Activated T-cell treated with anti-CD3 and anti-CD28 coated beads, Interleukin-2, amount 50 U/mL, for 48 hours (primary cell): ENCODE measurements around the gene PWWP2B.

Source experiments
- DNase-seq, 2 experiments: peaks; one replicate each; pipeline ENCODE4 v3.0.0-alpha.2; 2020

PWWP2B gene

DNA sequence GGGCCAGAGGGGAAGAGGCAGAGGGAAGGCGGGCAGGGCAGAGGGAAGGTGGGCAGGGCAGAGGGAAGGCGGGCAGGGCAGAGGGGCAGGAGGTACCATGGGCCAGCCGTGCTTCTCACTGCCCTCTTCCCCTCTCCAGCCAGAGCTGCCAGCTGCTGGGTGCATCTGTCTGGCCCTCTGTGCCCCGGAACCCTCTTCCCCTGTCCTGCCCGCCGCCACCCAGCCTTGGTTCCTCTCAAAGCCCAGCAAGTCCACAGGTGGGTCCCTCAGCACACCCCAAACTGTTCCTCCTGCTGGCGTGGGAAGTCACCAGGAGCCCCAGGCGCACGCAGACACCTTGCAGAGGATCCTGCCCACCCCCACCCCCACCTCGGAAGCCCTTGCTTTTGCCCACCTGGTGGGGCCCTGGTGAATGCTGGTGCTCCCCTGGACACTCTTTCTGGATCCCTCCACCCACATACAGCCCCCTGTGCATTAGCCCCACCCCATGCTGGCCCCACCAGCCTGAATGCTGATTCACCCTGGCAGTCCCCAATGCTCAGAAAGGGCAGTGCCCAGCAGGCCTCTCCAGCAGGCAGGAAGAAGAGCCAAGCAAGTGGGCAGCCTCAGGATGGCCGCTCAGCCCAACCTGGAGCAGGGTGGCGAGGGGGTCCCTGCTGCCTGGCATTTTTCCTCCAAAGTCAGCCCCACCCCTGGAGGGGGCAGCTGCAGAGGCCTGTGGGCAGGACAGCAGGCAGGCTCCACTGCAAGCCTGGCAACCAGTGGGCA, 1.9 kb upstream of the PWWP2B start:
- no peak for DNase-seq

DNA sequence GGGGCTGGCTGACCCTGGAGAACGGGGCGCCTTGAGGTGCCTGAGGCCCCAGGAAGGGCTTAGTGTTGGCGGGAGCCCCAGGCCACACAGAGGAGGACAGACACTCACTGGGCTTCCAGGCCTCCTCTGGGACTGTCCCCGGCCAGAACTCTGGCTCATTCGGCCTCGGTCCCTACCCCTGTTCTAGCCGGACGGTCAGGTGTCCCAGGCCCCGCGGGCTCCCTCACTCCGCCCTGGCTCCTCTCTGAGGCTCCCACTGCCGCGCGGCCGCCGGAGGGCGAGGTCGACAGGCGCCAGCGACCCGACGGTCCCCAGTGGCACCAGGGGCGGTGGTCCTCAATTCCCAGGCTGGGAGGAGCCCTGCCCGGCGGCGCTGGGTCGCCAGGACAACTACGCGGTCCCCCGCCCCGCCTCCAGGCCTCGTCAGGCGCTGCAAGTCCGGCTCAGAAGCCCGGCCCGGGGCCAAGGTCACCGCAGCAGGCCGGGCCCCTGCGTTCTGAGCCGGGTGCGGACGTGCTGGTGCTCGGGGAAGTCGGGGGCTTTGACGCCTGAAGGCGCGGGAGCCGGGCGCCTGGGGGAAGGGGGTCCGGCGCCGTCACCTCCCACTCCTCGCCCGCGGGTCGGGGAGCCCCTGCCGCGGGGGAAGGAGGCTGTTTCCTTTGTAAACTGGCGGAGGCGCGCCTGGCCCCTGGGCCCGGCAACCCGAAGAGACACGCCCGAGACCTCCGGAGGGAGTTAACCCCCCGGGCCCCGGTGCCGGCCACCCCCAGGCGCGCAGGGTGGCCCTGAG, 1.1 kb upstream of the PWWP2B start:
- peak in 1 of 2 experiments; percentile 51 for DNase-seq

DNA sequence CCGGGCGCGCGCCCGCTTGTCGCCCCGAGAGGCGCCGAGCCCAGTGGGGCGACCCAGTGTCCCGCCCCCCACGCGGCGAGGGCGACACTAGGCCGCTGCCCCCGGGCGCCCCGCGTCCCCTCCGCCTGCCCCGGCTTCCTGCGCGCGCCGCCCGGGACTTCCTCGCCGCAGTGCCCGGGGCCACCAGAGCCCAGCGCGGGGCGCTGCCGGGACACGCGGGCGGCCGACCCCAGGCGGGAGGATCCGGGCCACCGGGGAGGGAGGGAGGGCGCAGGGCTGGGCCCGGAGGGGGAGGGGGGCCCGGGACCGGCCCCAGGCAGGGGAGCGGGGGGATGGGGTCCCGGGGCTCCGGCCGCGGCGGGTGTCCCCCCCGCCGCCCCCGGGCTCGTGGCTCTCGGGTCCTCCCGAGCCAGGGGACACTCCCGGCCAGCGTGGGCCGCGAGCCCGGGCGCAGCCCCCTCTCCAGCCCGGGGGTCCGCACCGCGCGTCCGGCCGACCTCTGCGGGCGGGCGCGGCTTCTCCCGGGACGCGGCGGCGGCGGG, 435 bp upstream of the PWWP2B start:
- DNase-seq: peak; percentile 59 to 74

DNA sequence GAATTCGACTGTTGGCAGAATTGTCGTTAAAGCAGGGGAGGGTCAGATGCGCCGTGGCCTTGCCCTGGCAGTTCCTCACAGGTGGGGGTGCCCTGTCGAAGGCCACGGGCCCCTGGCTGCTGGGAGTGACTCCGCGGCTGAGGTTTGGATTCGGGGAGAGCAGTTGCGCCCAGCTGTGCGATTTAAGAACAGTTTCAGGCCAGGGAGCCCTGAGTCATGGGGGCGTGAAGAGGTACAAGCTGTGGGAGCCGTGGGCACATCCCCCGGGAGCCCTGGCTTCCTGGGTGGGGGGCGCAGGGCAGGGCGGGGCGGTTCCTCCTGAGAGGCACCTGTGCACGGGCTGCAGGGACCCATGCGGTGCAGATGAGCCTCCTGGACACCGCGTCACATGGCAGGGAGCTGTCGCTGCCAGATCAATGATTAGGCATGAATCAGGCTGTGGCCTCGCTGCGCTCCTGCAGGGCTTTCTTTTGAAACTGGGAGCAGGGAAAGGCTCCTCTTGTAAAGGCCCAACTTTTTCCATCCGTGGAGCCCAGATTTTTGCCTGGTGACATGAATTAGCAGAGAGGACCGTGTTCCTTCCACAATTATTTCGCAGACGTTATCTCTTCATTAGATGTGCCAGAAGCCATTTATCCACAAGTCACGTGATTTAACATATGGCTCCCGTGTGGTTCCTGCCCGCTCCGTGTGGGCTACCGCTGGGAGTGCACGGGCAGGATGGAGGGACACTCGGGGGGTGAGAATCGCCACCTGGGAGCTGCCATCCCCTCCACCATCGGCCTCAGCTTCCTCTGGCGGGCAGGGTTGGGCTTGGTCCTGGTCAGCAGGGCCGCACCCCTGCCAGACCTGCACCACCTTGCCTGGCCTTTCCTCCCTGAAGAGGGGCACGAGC, 918 bp downstream of the PWWP2B start:
- DNase-seq: peak; percentile 62 to 71

DNA sequence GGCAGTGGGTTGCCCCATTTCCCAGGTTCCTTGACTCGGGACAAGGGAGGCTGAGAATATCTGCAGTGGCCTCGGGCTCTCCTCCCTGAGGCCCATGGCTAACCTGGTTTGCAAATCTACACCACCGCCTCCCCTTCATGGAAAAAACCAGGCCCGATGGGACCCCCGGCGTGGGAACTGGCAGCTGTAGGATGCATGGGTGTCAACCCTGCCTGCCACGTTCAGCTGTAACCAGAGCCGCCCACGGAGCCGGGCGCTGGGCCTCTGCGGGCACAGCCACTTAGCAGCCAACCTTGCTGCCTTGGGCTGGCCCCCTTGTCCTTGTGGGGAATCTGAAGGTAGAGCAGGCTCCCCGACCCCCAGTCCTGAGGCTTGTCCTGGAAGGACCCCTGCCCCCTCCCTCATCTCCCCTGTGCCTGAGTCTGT, 1.6 kb downstream of the PWWP2B start:
- no peak for DNase-seq

DNA sequence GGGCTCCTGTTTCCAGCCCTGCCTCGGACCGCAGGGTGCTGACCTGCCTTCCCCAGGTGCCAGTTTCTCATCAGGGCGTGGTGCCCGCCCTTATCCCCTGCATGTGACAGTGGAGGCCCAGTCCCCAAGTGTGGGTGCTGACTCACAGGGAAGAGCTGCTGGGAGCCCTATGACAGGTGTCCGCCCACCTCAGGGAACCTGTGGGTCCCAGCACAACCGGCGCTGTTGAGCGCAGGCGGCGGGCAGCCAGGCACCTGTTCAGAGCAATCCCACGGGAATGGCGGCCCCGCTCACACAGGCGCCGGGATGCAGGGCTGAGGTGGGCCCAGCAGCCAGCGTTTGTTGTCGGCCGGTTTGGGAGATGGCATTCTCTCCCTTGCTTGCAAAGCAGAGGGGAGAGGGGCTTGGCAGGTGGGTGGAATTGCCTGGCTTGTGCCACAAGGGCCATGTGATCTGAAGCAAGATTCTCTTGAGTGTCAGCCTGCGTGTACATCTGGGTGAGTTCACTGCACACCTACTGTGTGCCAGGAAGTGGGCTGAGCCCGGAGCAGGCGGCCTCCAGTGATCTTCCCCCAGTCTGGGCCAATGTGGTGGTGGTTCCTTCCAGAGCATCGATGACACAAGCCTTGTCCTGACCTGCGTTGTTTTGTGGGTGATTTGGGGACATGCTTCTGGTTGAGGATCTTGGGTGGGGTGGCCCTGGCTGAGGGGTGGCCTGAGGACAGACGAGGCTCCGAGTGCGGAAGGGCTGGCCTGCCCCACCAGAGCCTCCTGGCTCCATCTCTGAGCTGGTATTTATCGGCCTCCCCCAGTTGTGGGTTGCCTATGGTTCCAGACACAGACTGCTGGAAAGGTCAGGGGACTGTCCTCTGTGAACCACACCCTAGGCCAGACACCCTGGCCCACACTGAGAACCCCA, 2.4 kb downstream of the PWWP2B start:
- DNase-seq: no peak

DNA sequence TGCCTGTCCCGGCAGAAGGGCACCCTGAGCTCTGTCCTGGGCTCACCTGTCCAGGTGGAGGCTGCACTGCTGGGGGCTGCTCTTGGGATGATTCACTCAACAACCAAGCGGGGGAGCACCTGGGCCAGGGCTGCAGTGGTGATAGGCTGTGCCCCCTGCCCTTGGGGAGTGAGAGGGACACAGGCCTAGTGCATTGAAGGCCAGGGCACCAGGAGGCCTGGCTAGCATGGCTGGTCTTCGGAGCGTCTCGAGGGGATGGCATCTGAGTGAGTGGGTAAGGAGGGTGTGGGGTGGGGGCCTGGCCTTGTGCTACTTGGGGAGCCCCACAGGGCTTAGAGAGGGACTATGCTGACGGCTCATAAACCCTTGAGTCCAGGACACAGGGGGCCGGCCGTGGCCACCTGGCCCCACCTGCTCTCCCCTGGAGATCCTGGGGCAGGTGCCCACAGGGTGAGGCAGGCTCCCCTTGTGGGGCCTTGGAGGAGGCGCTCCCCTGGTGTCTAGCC, 3.1 kb downstream of the PWWP2B start:
- DNase-seq: no peak

DNA sequence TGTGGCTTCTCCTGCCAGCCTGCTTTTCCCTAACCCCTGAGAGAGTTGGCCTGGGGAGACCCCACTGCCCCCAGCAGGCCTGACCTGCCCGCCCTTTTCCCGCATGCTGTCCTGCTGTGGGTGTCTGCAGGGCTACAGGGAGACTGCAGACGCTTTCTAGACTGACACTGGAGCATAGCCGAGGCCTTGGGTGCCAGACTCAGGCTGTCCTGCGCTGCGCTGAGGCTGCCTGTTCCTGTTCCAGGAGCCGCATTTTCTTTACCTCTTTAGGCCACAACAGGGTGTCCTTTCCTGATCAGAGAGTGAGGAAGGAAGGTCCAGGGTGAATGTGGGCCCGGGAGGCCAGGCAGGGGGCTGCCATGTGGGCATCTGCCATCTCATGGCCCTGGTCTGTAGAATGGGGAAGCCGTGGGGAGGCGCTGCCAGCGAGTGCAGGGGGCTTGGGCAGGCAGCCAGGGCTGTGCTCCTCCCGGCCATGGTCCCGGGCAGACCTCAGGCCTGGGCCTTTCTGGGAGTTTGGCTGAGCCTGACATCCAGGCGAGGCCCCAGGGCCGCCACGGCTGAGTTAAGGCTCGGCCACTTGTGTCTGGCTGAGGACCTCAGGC, 3.6 kb downstream of the PWWP2B start:
- no peak for DNase-seq

DNA sequence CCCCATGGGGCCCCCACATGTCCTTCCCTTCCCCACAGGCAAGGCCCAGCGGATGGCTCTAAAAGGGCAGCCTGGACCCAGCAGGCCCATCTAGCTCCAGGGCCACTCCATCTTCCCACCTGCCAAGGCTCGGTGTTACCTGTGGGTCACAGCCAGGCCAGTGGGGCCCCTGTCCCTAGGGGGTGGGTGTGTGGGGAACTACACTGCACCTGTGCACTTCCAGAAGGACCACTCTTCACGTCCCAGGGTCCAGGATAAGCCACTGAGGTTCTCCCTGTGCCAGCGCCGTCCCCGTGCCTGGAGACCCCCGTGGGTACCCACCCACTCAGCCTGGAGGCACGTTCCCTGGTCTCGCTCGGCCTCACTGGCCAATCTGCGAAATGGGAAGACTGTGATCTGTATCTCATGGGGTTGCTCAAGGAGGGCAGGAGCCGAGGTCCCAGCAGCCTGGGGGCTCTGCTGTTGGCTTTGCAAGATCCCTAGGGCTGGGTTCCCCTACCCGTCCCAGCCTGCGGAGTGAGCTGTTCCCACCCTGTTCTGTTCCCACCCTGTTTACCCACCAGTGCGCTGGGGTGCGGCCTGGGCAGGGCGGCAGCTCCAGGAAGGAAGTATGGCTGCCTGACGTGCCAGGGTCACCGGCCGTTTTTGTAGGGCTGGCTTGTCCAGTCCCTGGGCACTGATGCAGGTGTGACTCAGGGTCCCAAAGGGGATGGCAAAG, 4.6 kb downstream of the PWWP2B start:
- no peak for DNase-seq

DNA sequence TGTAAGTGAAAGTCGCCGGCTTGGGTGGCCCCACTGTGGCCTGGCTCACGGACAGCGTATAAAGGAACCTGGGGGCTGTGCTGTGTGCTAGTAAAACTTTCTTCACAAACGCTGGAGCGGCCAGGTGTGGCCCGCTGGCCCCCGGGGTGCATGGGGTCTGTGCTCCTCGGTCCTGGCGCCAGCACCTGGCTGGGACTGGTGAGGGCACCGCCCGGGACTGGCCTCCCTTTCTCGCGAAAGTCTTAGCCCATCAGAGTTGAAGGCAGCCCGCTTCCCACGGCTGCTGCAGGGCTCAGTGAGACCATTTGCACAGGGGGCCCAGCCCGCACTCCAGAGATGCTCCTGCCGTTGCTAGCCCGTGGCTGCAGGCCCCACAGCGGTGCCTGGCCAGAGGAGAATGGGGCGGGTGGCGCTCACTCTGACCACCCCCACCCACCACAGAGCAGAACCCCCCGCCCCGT, 5.8 kb downstream of the PWWP2B start:
- DNase-seq: no peak

DNA sequence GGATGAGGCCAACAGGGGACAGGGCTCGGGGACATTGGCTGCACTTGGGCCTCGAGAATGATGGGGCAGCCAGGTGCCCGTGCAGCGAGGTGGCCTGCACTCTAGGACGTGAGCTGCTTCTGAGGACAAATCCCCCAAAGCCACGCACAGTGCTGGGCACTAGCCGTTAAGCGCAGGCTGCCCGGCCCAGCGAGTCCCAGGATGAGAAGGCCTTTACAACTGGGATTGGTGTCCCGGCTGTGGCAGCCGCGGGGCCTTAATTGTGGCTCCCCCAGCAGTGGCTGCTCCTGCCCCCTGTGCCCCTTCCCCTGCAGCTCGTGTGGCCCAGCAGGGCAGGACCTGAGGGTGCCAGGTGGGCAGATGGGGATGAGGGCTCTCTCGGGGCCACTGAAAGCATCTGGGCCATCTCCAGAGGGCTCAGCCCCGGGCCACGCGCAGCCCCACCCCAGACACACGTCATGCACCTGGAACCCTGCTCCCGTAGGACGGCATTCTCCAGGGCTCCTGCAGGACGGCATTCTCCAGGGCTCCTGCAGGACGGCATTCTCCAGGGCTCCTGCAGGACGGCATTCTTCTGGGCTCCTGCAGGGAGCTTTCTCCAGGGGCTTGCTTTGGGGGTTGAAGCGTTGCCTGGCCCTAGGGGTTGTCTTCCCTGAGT, 6.6 kb downstream of the PWWP2B start:
- no peak for DNase-seq

DNA sequence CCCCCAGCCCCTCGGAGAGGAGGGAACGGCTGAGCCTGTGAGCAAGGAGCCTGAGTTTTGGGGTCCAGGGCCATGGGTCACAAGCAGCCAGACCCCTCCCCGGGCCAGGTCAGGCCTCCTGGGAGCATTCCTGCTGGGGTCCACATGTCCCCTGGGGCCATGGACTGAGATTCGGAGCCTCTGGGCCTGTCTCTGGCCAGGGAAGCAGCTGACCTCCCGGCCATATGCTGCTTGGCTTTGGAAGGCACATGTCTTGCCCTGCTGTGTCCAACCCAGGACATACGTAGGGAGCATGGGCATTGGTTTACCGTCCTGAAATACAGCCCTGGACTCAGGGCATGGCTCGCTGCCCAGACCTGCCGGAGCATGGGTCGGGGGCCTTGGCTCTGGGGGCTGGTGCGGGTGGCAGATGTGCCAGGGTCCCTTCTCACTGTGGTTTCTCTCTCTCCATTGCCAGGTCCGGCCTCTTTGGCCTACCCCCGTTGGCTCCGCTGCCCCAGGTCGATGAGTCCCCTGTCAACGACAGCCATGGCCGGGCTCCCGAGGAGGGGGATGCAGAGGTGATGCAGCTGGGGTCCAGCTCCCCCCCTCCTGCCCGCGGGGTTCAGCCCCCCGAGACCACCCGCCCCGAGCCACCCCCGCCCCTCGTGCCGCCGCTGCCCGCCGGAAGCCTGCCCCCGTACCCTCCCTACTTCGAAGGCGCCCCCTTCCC, 7.3 kb downstream of the PWWP2B start:
- no peak for DNase-seq

DNA sequence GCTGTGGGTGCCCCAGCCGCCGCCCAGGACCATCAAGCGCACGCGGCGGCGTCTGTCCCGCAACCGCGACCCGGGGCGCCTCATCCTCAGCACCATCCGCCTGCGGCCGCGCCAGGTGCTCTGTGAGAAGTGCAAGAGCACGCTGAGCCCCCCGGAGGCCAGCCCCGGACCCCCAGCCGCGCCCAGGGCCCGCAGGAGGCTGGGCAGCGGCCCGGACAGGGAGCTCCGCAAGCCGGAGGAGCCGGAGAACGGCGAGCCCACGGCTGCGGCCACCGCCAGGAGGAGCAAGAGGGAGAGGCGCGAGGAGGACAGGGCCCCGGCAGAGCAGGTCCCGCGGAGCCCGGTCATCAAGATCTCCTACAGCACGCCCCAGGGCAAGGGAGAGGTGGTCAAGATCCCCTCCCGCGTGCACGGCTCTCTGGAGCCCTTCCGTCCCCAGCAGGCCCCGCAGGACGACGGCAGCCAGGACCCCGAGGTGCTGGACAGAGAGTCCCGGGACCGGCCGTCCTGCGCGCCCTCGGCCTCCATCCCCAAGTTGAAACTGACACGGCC, 8.0 kb downstream of the PWWP2B start:
- DNase-seq: no peak

DNA sequence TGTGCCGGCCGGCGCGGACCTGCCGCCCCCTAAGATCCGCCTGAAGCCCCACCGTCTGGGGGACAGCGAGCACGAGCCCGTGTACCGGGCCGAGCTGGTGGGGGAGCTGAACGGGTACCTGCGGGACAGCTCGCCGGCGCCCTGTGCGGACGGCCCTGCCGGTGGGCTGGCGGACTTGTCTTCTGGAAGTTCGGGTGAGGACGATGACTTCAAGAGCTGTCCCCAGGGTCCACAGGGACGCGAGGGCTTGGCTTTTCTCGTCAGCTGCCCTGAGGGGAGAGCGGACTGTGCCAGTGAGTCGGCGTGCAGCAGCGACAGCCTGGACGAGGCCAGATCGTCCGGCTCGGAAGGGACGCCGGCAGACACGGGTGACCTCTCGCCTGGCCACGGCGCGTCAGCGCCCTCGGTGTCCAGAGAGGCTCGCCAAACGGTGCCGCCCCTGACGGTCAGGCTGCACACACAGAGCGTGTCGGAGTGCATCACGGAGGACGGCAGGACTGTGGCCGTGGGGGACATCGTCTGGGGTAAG, 8.5 kb downstream of the PWWP2B start:
- DNase-seq: no peak

DNA sequence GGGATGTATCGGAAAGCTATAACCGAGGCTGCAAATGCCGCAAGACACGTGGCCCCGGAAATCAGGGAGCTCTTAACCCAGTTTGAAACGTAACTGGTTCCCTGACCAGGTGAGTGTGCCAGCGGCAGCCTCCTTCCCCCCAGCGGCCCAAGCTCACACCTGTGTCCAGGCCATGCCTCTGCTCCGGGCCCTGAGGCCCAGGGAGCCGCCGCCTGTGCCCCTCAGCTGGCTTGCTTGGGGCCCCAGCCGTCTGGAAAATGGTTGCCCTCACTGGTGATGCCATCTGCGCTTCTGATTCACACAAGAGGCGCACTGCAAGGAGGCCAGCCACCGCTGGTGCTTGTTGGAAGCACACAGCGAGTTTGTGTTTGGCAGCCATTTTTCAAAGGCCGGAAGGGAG, 9.2 kb downstream of the PWWP2B start:
- DNase-seq: no peak

DNA sequence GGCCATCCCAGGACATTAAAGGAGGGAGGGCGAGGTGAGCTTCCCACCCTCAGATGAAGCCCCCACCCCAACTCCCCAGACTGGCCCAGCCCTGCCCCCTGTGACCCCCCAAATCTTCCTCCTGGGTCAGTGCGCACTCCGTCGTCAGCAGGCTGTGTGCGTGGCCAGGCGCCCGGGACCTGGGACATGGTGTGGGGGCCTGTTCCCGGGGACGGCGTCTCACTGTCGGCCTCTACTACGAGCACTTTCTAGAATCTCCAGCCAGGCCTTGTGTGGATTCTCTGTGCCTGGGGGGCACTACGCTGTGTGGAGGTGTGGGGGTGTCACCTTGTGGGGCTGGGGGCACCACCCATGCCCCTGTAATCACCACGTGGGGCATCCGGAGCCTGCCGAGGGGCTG, 9.8 kb downstream of the PWWP2B start:
- DNase-seq: no peak

DNA sequence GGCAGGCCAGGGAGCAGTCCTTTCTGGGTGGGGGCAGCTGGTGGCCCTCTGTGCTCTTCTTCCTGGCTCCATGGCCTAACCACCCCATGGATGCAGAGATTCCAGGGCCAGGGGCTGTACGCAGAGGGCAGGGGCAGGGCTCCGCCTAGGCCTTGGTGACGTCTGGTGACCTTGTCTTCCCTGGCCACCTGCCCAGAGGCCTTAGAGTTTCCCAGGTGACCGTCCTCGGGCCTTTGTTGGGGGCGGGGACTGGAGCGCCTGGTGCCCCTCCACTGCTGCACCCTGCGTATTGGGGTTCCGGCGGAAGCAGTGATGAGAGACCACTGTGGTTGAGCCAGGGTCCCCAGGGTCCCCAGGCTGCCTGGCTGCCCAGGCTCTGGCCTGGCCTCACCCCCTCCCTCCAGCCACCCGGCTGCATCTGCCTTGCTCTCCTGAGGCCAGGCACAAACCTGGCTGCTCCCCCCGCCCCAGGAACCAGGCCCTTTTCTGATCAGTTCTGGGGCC, 10.3 kb downstream of the PWWP2B start:
- no peak for DNase-seq

DNA sequence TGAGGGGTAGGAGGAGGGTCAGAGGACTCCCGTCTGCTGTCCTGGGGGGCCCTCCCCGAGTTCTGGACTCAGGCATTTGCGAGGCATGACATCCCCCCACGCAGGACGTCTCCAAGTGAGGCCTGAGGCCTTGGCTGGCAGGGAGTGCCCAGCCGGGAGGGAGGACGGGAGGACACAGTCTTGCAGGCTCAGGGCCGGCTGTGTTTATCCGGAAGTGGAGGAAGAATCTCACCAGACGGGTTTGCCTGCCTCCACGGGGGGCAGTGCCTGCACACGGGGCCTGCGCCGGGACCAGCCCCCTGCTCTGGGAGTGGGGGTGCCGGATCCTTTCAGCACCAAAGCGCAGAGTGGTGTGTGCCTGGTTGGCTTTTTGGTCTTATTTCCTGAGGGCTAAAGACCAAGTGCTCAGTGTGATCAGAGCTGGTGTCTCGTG, 10.9 kb downstream of the PWWP2B start:
- no peak for DNase-seq
